Measurements from ENCODE around the gene NKD2. TPM values are rescaled to one million over a fixed set of nuclear protein-coding genes. Genes with fewer than 3 reads are reported as not detected.

NKD2 gene
- total and polyA plus RNA-seq, 9 of the 15 experiments (the other 6 are each of a cell fraction or from before 2014, with no cell fraction given): 0.09 to 0.64 (median 0.27) TPM; not detected in 5

- no TSS peak for BruUV-seq (replicated peaks)
- in situ Hi-C loops (cut with MboI): no loop called here
- no peaks in the 10 kb centered on the region for H3K9me3 ChIP-seq (replicated peaks; ENCODE audit: control insufficient read depth, insufficient read depth, low read depth, low read length)
- no peak overlapping the region for H3K4me3 ChIP-seq
- no peaks in the 10 kb centered on the region for H3K79me2 ChIP-seq (ENCODE audit: control insufficient read depth, insufficient read depth, low read length)
- no peak overlapping the region for H3K4me2 ChIP-seq (ENCODE audit: insufficient read depth, low read length)
- intact Hi-C loops (cut with micrococcal nuclease): loop anchor here (5.0 kb wide), 1 partner anchor 48 kb away; no protein-coding TSS in a partner anchor
- no peak overlapping the region for H2AFZ ChIP-seq (ENCODE audit: low read depth, low read length)
- ChIA-PET POLR2A (interaction anchor here (0.7 kb wide), 1 partner anchor 745 kb away, joined by 3 read pairs; no protein-coding TSS in a partner anchor), CTCF (ENCODE audit: low intra/inter-chr PET ratio) (no interaction called here)
- no peak overlapping the region for H3K9ac ChIP-seq (ENCODE audit: insufficient read depth in 1 of 2, low read depth in 2 of 2, low read length in 2 of 2)
- ATAC-seq (no peak), FAIRE-seq (no peak), DNase-seq (ENCODE audit: extremely low read depth in 1 of 4, low spot score in 3 of 4) (no peak)
- H3K9me1 ChIP-seq (ENCODE audit: control insufficient read depth, insufficient read depth, low read length): no peaks in the 10 kb centered on the region
- TF ChIP-seq GATAD2B (IDR thresholded peaks at IDR 0.05; ENCODE audit: borderline replicate concordance) (no peak), ILK (tag; IDR thresholded peaks at IDR 0.05; ENCODE audit: borderline replicate concordance, low read depth) (no peak), GABPA (tag; conservative IDR thresholded peaks at IDR 0.05; ENCODE audit: low read depth) (no peak), TAF9B (IDR thresholded peaks at IDR 0.05; ENCODE audit: partially characterized antibody) (no peak), ZFX (CRISPR knock-in tag; IDR thresholded peaks at IDR 0.05) (no peak), ZNF551 (CRISPR knock-in tag; IDR thresholded peaks at IDR 0.05) (no peak), NONO (IDR thresholded peaks at IDR 0.05; ENCODE audit: low read depth in 2 of 2, low read length in 1 of 2) (no peak), MAFK (IDR thresholded peaks at IDR 0.05; ENCODE audit: low read length) (no peak)
- peaks cover 18% of the 10 kb centered on the region for H4K20me1 ChIP-seq (replicated peaks; ENCODE audit: control insufficient read depth, insufficient read depth, low read length)
- H3K27ac ChIP-seq (ENCODE audit: extremely low read depth, low read depth, low read length): no peak overlapping the region
- peaks cover 14 to 39% of the 10 kb centered on the region in 2 experiments; a peak in 4 of 5 replicates for H3K4me1 ChIP-seq (replicated peaks in 1 of 2; ENCODE audit: control insufficient read depth in 2 of 2, insufficient read depth in 2 of 2, low read length in 2 of 2)
- 40% methylated on average over 13 of the region's 15 CpGs for WGBS (ENCODE audit: insufficient coverage, low coverage, missing lambda C conversion rate)
- peaks cover 0 to 38% of the 10 kb centered on the region in 2 experiments; a peak in 3 of 5 replicates for H3K27me3 ChIP-seq (ENCODE audit: control insufficient read depth in 2 of 2, insufficient read depth in 2 of 2, low read length in 2 of 2)
- H3K36me3 ChIP-seq (ENCODE audit: control insufficient read depth, insufficient read depth, low read length): no peaks in the 10 kb centered on the region
Measured at GRCh38 chr5:1069720-1070088, 61.1 kb downstream of the NKD2 start.

Measured in K562 (cell line).